ENCODE data around the gene SOHLH1. TPM values are rescaled to one million over a fixed set of nuclear protein-coding genes. Genes with fewer than 3 reads are reported as not detected.

The SOHLH1 gene
- total and polyA plus RNA-seq, 3 donors from 2014 or later: 18.4 to 32.7 (median 18.7) TPM

DNA sequence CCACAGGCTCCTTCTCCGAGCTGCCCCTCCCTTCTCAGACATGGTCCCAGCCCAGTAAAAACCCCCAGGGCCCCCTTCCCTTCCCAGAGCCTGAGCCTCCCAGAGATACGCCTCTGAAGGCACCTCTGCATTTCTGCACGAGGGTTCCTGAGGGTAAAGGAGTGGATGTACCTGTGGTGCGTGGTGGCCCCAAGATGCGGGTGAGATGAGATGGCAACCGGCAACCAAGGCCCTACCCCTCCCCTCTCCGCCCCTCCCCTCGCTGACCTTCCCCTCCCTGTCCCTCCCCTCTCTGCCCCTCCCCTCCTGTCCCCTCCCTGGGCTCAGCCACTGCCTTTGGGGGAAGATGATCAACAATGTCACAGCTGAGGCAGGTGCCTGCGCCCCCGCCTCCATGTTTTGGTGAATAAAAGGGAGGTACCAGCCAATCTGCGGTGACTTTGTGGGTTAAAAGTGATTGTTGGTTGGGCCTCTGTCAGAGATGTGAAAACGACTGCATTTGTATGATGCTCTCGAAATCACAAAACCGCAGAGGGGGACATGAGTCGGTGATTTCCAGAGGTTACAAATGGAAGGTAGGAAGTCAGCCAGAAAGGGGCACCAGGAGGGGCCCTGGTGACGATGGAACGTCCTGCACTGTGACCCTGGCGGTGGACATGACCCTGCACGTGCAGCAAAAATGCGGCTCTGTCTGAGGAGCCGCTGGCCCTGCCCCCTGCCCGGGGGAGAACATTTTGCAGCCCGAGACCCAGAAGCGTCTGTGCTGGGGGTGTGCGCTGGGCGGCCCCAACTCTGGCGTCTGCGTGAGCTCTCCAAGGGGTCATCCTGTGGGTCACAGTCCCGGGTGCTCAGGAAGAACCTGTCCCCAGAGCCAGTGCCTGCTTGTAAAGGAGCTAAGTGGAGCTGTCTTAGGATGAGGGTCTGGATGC, 32.5 kb downstream of the SOHLH1 start:
- Histone ChIP-seq H3K27me3 (no peaks in the 10 kb centered on the region), H3K27ac (no peak overlapping the region), H3K9me3 (no peaks in the 10 kb centered on the region), H3K4me3 (no peak overlapping the region), H3K36me3 (ENCODE audit: low read depth, missing control alignments) (no peaks in the 10 kb centered on the region), H3K4me1 (peaks cover 4% of the 10 kb centered on the region)
- no peak for DNase-seq
- TF ChIP-seq, protein P1, sequence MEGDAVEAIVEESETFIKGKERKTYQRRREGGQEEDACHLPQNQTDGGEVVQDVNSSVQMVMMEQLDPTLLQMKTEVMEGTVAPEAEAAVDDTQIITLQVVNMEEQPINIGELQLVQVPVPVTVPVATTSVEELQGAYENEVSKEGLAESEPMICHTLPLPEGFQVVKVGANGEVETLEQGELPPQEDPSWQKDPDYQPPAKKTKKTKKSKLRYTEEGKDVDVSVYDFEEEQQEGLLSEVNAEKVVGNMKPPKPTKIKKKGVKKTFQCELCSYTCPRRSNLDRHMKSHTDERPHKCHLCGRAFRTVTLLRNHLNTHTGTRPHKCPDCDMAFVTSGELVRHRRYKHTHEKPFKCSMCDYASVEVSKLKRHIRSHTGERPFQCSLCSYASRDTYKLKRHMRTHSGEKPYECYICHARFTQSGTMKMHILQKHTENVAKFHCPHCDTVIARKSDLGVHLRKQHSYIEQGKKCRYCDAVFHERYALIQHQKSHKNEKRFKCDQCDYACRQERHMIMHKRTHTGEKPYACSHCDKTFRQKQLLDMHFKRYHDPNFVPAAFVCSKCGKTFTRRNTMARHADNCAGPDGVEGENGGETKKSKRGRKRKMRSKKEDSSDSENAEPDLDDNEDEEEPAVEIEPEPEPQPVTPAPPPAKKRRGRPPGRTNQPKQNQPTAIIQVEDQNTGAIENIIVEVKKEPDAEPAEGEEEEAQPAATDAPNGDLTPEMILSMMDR (IDR thresholded peaks at IDR 0.05): no peak
- no peak for TF ChIP-seq POLR2A (IDR thresholded peaks at IDR 0.05)
- WGBS, 2 donors: 54 to 68% methylated on average over 16 to 28 of the region's 29 CpGs
- intact Hi-C loops (cut with DNase I; ENCODE audit: low total_unique reads): no loop called here

DNA sequence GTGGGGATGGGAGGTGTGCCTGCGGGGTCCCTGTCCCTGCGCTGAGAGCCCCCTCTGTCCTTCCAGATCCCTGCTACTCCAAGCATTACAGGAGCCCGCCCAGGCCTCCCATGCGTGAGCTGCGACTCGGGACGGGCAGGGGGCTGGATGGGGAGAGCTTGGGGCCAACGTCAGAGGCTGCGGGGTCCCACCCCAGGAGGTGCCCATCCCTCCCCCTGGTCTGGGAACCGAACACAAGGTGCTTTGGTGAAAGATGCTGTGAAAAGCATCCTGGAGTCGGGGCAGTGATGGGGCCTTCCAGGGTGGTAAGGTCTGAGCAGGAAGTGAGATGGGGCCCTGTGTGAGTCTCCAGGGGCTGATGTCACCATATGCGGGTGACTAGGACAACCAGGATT, 33.5 kb downstream of the SOHLH1 start:
- no peaks in the 10 kb centered on the region for H3K36me3 ChIP-seq (ENCODE audit: low read depth, missing control alignments)
- no peaks in the 10 kb centered on the region for H3K27me3 ChIP-seq
- 88 to 90% methylated on average over 6 to 12 of the region's 12 CpGs for WGBS, 2 donors
- TF ChIP-seq POLR2A (IDR thresholded peaks at IDR 0.05): no peak
- TF ChIP-seq, protein P1 (IDR thresholded peaks at IDR 0.05): no peak
- H3K27ac ChIP-seq: no peak overlapping the region
- intact Hi-C loops (cut with DNase I; ENCODE audit: low total_unique reads): no loop called here
- H3K9me3 ChIP-seq: no peaks in the 10 kb centered on the region
- no peak for DNase-seq
- H3K4me1 ChIP-seq: peaks cover 4% of the 10 kb centered on the region
- H3K4me3 ChIP-seq: no peak overlapping the region

DNA sequence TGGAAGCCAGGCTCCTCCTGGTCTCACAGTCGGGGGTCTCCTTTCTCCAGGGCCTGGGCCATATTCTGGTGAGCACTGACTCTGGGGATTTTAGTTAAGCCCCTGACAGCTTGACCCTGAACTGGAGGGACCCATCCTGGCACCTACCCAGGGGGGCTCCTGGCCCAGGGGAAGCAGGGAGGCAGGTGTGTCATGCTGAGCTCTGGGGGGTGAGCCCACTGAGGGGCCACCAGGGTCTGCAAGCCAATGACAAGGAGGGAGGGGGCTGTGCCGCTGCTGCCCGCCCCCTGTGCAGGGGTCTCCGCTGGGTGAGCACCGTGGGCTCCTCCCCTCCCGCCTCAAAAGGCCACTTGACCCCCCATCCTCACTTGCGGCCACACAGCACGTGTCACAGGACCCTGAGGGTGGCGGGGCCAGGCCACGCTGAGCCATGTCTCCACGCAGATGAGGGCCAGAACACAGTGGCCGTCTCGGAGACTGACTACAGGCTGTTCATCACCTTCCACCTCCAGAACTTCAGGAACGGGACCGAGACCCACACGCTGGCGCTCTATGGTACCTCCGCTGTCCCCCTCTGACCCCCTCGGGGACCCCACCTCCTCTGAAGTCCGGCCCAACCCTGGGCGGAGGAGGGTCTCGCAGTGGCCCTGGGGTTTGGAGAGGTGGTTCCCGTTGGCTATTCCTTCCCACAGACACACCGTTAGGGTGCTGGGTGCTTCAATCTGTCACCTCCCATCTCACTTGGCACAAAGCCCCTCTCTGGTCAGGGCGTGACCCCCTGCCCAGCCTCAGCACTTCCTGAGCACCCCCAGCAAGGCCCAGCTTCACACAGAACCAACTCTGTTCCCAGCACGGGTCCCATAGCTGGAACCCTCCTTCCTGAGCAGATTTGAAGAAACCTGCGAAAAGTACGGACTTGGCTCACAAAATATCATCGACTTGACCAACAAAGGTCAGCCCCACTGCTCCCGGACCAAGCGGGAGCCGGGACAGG, 34.2 kb downstream of the SOHLH1 start:
- no peak for TF ChIP-seq POLR2A (IDR thresholded peaks at IDR 0.05)
- TF ChIP-seq, protein P1 (IDR thresholded peaks at IDR 0.05): no peak
- peaks cover 4% of the 10 kb centered on the region for H3K4me1 ChIP-seq
- H3K4me3 ChIP-seq: no peak overlapping the region
- no peaks in the 10 kb centered on the region for H3K36me3 ChIP-seq (ENCODE audit: low read depth, missing control alignments)
- WGBS, 2 donors: 89 to 90% methylated on average over 31 to 32 of the region's 32 CpGs
- no peak for DNase-seq
- no peaks in the 10 kb centered on the region for H3K27me3 ChIP-seq
- no peak overlapping the region for H3K27ac ChIP-seq
- H3K9me3 ChIP-seq: no peaks in the 10 kb centered on the region
- intact Hi-C loops (cut with DNase I; ENCODE audit: low total_unique reads): no loop called here

DNA sequence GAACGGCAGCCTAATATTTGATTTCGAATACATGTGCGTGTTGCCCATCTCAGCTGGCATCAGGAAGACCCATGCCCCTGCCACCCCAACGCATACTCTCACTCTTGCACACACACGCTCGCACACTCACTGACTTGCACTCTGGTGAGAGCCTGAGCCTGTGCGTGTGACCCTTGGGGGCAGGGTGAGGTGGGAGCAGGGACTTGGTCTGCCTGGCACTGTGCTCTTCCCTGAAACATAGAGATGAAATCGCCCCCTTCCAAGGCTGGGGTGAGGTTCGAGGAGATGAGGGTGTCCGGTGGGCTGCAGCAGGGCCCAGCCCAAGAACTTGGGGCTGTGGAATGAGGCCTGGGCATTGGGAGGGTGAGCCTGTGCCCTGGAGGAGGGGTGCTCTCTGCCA, 35.0 kb downstream of the SOHLH1 start:
- intact Hi-C loops (cut with DNase I; ENCODE audit: low total_unique reads): no loop called here
- no peak overlapping the region for H3K27ac ChIP-seq
- no peak overlapping the region for H3K4me3 ChIP-seq
- H3K9me3 ChIP-seq: no peaks in the 10 kb centered on the region
- TF ChIP-seq, protein P1 (IDR thresholded peaks at IDR 0.05): no peak
- 88 to 93% methylated on average over 9 to 10 of the region's 10 CpGs for WGBS, 2 donors
- no peaks in the 10 kb centered on the region for H3K36me3 ChIP-seq (ENCODE audit: low read depth, missing control alignments)
- no peak for DNase-seq
- H3K27me3 ChIP-seq: no peaks in the 10 kb centered on the region
- peaks cover 4% of the 10 kb centered on the region for H3K4me1 ChIP-seq
